GM12864 (cell line): Measurements from ENCODE around the gene SSBP1.

ENCODE experiments used
- DNase-seq: peaks from one replicate; pipeline ENCODE4 v3.0.0-alpha.2; 2011; ENCODE audit warnings: low read depth
- H3K4me3 ChIP-seq: 2 replicates; pipeline ENCODE4 v1.5.1; 2011; ENCODE audit warnings: mild to moderate bottlenecking, low read depth, low read length, control low read depth
- CTCF ChIP-seq: IDR thresholded peaks from 2 replicates; pipeline ENCODE4 v1.5.1; 2011; ENCODE audit warnings: low read depth, mild to moderate bottlenecking, moderate library complexity, low read length, control low read depth, inconsistent platforms; ENCODE audit errors: missing control alignments

Gene SSBP1

GRCh38 chr7:141702047-141702567 lies 36.1 kb upstream of the SSBP1 start, which contains the start of gene DENND11:
TSS of gene DENND11 (minus strand) at chr7:141702166. CDS start at chr7:141702153, 13 bp downstream.
- peak within 1 kb of the TSS; percentile 66 for H3K4me3 ChIP-seq
- no peak for DNase-seq
- TF ChIP-seq CTCF: no peak

GRCh38 chr7:141702892-141703291 lies 35.3 kb upstream of the SSBP1 start:
- no peak for DNase-seq
- H3K4me3 ChIP-seq: no peak overlapping the region; the same call in 1 of the 2 replicates
- TF ChIP-seq CTCF: no peak

GRCh38 chr7:141704112-141704511 lies 34.0 kb upstream of the SSBP1 start:
- TF ChIP-seq CTCF: no peak
- H3K4me3 ChIP-seq: no peak overlapping the region
- no peak for DNase-seq

GRCh38 chr7:141704741-141705140 lies 33.4 kb upstream of the SSBP1 start:
- DNase-seq: no peak
- no peak for TF ChIP-seq CTCF
- no peak overlapping the region for H3K4me3 ChIP-seq

GRCh38 chr7:141706239-141707064 lies 31.7 kb upstream of the SSBP1 start:
- no peak for TF ChIP-seq CTCF
- H3K4me3 ChIP-seq: no peak overlapping the region
- no peak for DNase-seq

- no peak for TF ChIP-seq CTCF
- no peak for DNase-seq
- no peak within 1 kb of the TSS for H3K4me3 ChIP-seq
Measured at GRCh38 chr7:141708351-141708750, 29.8 kb upstream of the SSBP1 start, which contains the start of gene WEE2. TSS of gene WEE2 (plus strand) at chr7:141708353. CDS start at chr7:141708759, 406 bp downstream.
